ENCODE results near the gene SPATA31A7. TPM values are rescaled to one million over a fixed set of nuclear protein-coding genes. Genes with fewer than 3 reads are reported as not detected.
"Not testable (repeated sequence)": the region's sequence is repeated elsewhere in the genome, so short reads cannot be mapped to it uniquely, and the experiment has no call there.

SPATA31A7 gene
- not detected for total RNA-seq
- not detected for polyA plus RNA-seq
- long read RNA-seq, donor 1 = 0 reads
- long read RNA-seq, donor 2 = 0 reads
- long read RNA-seq, donor 3 = 0 reads

DNA sequence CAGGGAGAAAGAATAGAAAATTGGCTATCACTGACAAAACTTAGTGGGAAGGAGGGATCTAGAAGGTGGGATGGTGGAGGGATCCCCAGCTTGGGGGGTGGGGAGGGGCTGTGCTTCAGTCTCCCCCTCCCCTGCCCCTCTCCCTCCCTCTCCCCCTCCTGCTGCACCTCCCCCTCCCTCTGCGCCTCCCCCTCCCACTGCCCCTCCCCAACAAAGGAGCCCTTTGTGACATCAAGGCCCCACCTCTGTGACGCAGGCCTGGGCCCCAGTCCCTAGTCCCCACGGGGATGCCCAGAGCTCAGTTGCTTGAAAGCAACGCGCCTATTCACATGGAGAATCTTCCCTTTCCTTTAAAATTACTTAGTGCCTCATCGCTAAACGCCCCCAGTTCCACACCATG, at the start of gene SPATA31A7:
Gene SPATA31A7 (plus strand): TSS at position 301 of the 400 bp plus-strand sequence. CDS start 29 bp downstream, at position 330.
- H3K27me3 ChIP-seq; DNase-seq; H3K9me3 ChIP-seq; H3K4me3 ChIP-seq; ATAC-seq; intact Hi-C loops (cut with DNase I); H3K4me1 ChIP-seq; H3K27ac ChIP-seq; H3K36me3 ChIP-seq: not testable (repeated sequence)
- no CpG with 5 or more reads among the region's 7 CpGs for WGBS, 2 donors

DNA sequence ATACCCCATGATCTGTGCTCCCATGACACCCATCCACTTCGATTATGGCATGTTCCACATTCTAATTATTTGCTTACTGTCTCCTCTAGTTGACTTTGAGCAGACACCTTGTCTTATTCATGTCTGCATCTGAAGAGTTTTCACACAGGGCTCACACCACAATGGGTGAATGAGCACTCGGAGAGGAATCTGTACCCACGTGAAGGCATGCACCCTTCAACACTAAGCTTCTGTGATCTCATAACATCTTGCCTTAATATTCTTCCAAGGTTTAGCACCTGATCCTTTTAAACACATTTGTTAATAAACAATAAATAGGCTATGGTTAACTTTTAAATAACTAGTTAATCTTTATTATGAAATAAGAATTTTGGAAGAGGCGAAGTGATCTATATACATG, 36.6 kb downstream of the SPATA31A7 start:
- H3K4me3 ChIP-seq; H3K27ac ChIP-seq; H3K36me3 ChIP-seq; DNase-seq; intact Hi-C loops (cut with DNase I); ATAC-seq; H3K27me3 ChIP-seq; H3K9me3 ChIP-seq; H3K4me1 ChIP-seq: not testable (repeated sequence)
- 81 to 95% methylated on average over 3 of the region's 4 CpGs for WGBS, 2 donors
